ENCODE results near the gene RASGRP4. TPM values are rescaled to one million over a fixed set of nuclear protein-coding genes. Genes with fewer than 3 reads are reported as not detected.

RASGRP4 gene
- total and polyA plus RNA-seq, 4 donors: 3.5 to 39.0 (median 8.7) TPM

DNA sequence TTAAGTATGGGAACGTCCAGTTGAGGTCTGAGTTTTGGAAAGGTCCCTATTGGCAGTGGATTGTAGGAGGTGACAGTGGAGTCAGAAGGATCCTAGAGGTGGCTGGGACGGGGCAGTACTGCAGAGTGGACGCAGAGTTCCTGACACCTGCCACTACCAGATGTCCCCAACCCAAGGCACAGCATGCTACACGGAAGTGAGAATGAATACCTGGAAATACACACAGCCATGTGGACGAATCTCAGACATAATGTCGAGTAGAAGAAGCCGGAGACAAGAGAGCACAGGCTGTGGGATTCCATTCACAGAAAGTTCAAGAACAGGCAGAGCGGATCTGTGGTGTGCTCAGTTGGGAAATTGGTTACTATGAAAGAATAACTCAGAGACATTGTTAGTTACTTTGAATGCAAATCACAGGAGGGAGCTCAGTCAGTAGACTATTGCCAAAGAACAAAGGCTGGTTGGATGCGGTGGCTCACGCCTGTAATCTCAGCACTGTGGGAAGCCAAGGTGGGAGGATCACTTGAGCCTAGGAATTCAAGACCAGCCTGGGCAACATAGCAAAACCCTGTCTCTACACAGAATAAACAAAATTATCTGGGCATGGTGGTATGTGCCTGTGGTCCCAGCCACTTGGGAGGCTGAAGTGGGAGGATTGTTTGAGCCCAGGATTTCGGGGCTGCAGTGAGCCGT lies 44.9 kb upstream of the RASGRP4 start:
- no peak for DNase-seq
- Histone ChIP-seq H3K27me3 (ENCODE audit: control insufficient read depth in 3 of 3, insufficient read depth in 3 of 3, low read length in 2 of 3) (peaks cover 0 to 5% (median 0%) of the 10 kb centered on the region in 3 donors), H3K9ac (ENCODE audit: insufficient read depth in 1 of 2, low read length in 2 of 2) (no peak overlapping the region), H3K9me3 (ENCODE audit: control insufficient read depth in 4 of 4, insufficient read depth in 3 of 4, low read length in 3 of 4) (peaks cover 0 to 3% (median 0%) of the 10 kb centered on the region in 4 donors), H3K4me1 (ENCODE audit: control insufficient read depth in 5 of 5, insufficient read depth in 5 of 5, low read length in 5 of 5) (no peaks in the 10 kb centered on the region), H3K4me3 (no peak overlapping the region), H3K27ac (ENCODE audit: low read depth in 1 of 2, low read length in 1 of 2) (no peak overlapping the region), H3K36me3 (ENCODE audit: control insufficient read depth in 4 of 4, insufficient read depth in 4 of 4, low read length in 4 of 4) (no peaks in the 10 kb centered on the region)
- WGBS, 2 donors: 66 to 69% methylated on average over 12 of the region's 12 CpGs
- no peak for ATAC-seq (ENCODE audit: insufficient read depth, low FRiP score)
- TF ChIP-seq, protein P1, sequence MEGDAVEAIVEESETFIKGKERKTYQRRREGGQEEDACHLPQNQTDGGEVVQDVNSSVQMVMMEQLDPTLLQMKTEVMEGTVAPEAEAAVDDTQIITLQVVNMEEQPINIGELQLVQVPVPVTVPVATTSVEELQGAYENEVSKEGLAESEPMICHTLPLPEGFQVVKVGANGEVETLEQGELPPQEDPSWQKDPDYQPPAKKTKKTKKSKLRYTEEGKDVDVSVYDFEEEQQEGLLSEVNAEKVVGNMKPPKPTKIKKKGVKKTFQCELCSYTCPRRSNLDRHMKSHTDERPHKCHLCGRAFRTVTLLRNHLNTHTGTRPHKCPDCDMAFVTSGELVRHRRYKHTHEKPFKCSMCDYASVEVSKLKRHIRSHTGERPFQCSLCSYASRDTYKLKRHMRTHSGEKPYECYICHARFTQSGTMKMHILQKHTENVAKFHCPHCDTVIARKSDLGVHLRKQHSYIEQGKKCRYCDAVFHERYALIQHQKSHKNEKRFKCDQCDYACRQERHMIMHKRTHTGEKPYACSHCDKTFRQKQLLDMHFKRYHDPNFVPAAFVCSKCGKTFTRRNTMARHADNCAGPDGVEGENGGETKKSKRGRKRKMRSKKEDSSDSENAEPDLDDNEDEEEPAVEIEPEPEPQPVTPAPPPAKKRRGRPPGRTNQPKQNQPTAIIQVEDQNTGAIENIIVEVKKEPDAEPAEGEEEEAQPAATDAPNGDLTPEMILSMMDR (IDR thresholded peaks at IDR 0.05; ENCODE audit: control extremely low read depth, extremely low read depth): no peak

DNA sequence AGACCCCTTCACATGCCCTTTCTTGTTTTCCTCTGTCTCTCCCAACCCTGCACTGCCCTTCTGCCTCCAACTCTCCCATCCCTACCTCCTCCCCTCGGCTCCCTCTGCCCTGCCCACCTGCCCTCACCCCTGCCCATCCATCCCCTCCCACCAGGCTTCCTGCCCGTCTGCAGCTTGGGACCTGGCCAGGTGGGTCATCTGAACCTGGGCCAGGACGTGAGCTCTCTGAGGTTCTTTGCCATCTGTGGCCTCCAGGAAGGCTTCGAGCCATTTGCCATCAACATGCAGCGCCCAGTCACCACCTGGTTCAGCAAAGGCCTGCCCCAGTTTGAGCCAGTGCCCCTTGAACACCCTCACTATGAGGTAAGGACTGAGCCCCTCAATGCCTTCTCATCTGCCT lies 43.1 kb upstream of the RASGRP4 start:
- WGBS, 2 donors: 63 to 81% methylated on average over 5 of the region's 5 CpGs
- Histone ChIP-seq H3K9ac (ENCODE audit: insufficient read depth in 1 of 2, low read length in 2 of 2) (no peak overlapping the region), H3K27me3 (ENCODE audit: control insufficient read depth in 3 of 3, insufficient read depth in 3 of 3, low read length in 2 of 3) (no peaks in the 10 kb centered on the region), H3K9me3 (ENCODE audit: control insufficient read depth in 4 of 4, insufficient read depth in 3 of 4, low read length in 3 of 4) (peaks cover 0 to 4% (median 0%) of the 10 kb centered on the region in 4 donors), H3K27ac (ENCODE audit: low read depth in 1 of 2, low read length in 1 of 2) (no peak overlapping the region), H3K4me3 (no peak overlapping the region), H3K36me3 (ENCODE audit: control insufficient read depth in 4 of 4, insufficient read depth in 4 of 4, low read length in 4 of 4) (no peaks in the 10 kb centered on the region), H3K4me1 (ENCODE audit: control insufficient read depth in 5 of 5, insufficient read depth in 5 of 5, low read length in 5 of 5) (no peaks in the 10 kb centered on the region)
- no peak for ATAC-seq (ENCODE audit: insufficient read depth, low FRiP score)
- no peak for DNase-seq
- TF ChIP-seq, protein P1 (IDR thresholded peaks at IDR 0.05; ENCODE audit: control extremely low read depth, extremely low read depth): no peak

DNA sequence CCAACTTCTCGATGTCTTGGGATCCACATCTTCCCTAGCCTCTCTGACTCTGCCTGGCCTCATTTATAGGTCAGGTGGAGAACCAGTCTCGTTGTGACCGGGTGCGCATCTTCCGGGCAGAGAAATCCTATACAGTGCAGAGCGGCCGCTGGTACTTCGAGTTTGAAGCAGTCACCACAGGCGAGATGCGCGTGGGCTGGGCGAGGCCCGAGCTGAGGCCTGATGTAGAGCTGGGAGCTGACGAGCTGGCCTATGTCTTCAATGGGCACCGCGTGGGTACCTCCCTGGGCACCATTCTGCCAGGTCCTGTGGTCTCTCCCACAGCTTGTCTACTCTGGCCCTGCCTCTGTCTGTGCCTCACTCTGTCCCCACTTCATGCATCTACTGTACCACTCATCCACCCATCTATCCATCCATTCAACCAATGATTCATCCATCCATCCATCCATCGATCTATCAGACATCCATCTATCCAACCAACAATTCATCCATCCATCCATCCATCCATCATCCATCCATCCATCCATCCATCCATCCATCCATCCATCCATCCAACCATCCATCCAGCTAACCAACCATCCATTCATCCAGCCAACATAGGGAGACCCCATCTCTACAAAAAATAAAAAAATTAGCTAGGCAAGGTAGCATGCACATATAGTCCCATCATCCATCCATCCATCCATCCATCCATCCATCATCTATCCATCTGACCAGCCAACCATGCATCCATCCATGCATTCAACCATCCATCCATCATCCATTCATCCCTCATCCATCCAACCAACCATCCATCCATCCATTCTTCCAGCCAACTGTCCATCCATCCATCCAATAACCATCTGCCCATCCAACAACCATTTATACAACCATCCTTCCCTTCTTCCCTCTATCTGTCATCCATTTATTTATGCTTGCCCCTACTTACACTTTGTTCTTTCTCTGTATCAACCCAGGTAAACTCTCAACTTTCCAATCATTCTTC lies 41.8 kb upstream of the RASGRP4 start:
- no peak for ATAC-seq (ENCODE audit: insufficient read depth, low FRiP score)
- WGBS, 2 donors: 95 to 97% methylated on average over 17 of the region's 17 CpGs

More for the DNA sequence above, 41.8 kb upstream of the RASGRP4 start:
- H3K27ac ChIP-seq (ENCODE audit: low read depth in 1 of 2, low read length in 1 of 2): no peak overlapping the region
- H3K9ac ChIP-seq (ENCODE audit: insufficient read depth in 1 of 2, low read length in 2 of 2): no peak overlapping the region
- no peak overlapping the region for H3K4me3 ChIP-seq
- TF ChIP-seq, protein P1 (IDR thresholded peaks at IDR 0.05; ENCODE audit: control extremely low read depth, extremely low read depth): no peak
- no peaks in the 10 kb centered on the region for H3K36me3 ChIP-seq (ENCODE audit: control insufficient read depth in 4 of 4, insufficient read depth in 4 of 4, low read length in 4 of 4)
- H3K27me3 ChIP-seq (ENCODE audit: control insufficient read depth in 3 of 3, insufficient read depth in 3 of 3, low read length in 2 of 3): no peaks in the 10 kb centered on the region
- H3K9me3 ChIP-seq (ENCODE audit: control insufficient read depth in 4 of 4, insufficient read depth in 3 of 4, low read length in 3 of 4): peaks cover 0 to 4% (median 0%) of the 10 kb centered on the region in 4 donors
- no peak for DNase-seq
- H3K4me1 ChIP-seq (ENCODE audit: control insufficient read depth in 5 of 5, insufficient read depth in 5 of 5, low read length in 5 of 5): no peaks in the 10 kb centered on the region

All from lung (tissue), 12 donors.